ENCODE measurements around the gene ZNF408.

DNA sequence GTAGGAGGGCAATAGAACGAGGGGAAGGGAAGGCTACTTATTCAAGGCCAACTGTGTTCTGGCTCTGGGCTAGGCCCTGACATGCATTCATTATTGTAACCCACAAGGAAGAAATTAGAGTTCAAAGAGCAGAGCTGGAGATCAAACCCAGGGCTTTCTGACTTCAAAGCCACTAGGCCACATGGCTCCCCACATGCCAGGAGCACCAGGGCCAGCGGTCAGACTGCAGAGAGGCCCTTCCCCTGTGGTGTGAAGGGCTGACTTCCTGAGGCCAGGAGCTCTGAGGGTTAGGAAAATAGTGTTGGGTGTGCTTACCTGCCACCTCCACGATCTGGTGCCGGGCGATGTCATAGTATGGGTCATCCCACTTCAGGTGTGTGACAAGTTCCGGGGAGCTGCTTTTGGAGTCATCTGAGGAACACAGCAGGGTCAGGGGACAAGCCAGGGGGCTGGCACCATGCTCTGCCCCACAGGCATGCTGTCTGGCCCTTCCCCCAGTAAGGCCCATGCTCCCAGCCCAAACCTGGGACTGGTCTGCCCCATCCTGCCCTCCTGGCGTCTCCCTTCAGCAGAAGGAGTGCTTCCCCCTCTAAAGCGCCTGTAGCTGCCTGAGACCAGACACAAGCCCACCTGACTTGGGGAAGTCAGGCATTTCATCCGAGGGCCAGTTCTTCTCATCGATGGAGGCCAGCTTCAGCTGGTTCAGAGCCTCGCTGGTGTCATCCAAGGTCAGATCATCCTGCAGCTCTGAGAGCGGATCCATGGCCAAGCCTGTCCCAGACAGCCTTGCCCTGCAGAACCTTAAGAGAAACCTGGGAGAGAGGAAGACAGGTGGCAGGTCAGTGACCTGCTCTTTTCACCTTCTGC is 5.3 kb upstream of the ZNF408 start:
- TF ChIP-seq CTCF (IDR thresholded peaks at IDR 0.05; ENCODE audit: low read length) (no peak), EZH2 (IDR thresholded peaks at IDR 0.05; ENCODE audit: borderline replicate concordance, low read length) (no peak)
